Gastrocnemius medialis (tissue), 4 donors: ENCODE results near the gene FCHSD2.

Source experiments
- POLR2A ChIP-seq, 2 donors: fragments of 450-650 bp; IDR thresholded peaks; one replicate each; pipeline ENCODE4 v1.6.1; 2017; ENCODE audit warnings: antibody characterized with exemption in 2 of 2, mild to moderate bottlenecking in 2 of 2, moderate library complexity in 2 of 2
- TF ChIP-seq, protein P1 (sequence below), 5 experiments: fragments of 450-650 bp in 3 of 5; fragments of 200-600 bp in 2 of 5; sonication (generic) in 2 of 5; IDR thresholded peaks in 4 of 5; conservative IDR thresholded peaks in 1 of 5; 1 replicate in 4 of 5; 2 replicates in 1 of 5; pipeline ENCODE4 v1.5.1; 2016 to 2019; ENCODE audit warnings: antibody characterized with exemption in 5 of 5, mild to moderate bottlenecking in 3 of 5, moderate library complexity in 3 of 5

DNA sequence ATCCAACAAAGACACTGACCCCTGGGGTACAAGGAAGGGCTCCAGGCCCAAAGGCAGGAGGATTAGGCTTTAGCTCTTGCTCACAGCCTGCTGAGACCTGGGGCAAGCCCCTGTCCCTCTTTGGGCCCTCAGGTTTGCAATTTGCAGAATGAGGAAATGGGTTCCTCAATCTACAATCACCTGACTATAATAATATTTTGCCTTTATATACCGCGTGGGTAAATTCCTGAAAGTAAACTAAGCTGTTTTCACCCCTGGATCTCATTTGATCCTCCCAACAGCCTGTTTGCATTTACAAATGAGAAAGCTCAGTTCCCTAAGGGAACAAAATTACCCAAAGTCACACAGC, 349.1 kb downstream of the FCHSD2 start:
- TF ChIP-seq, protein P1, sequence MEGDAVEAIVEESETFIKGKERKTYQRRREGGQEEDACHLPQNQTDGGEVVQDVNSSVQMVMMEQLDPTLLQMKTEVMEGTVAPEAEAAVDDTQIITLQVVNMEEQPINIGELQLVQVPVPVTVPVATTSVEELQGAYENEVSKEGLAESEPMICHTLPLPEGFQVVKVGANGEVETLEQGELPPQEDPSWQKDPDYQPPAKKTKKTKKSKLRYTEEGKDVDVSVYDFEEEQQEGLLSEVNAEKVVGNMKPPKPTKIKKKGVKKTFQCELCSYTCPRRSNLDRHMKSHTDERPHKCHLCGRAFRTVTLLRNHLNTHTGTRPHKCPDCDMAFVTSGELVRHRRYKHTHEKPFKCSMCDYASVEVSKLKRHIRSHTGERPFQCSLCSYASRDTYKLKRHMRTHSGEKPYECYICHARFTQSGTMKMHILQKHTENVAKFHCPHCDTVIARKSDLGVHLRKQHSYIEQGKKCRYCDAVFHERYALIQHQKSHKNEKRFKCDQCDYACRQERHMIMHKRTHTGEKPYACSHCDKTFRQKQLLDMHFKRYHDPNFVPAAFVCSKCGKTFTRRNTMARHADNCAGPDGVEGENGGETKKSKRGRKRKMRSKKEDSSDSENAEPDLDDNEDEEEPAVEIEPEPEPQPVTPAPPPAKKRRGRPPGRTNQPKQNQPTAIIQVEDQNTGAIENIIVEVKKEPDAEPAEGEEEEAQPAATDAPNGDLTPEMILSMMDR (IDR thresholded peaks at IDR 0.05 in 4 of 5, conservative IDR thresholded peaks at IDR 0.05 in 1 of 5) = no peak
- TF ChIP-seq POLR2A (IDR thresholded peaks at IDR 0.05) = no peak
